ENCODE results near the gene PRSS50. TPM values are rescaled to one million over a fixed set of nuclear protein-coding genes. Genes with fewer than 3 reads are reported as not detected.
A peak's percentile ranks its signal among the peaks of the same experiment; 100 is the strongest.

PRSS50 gene
- total RNA-seq, 1 experiment from 2014 or later: 0.70 TPM

DNA sequence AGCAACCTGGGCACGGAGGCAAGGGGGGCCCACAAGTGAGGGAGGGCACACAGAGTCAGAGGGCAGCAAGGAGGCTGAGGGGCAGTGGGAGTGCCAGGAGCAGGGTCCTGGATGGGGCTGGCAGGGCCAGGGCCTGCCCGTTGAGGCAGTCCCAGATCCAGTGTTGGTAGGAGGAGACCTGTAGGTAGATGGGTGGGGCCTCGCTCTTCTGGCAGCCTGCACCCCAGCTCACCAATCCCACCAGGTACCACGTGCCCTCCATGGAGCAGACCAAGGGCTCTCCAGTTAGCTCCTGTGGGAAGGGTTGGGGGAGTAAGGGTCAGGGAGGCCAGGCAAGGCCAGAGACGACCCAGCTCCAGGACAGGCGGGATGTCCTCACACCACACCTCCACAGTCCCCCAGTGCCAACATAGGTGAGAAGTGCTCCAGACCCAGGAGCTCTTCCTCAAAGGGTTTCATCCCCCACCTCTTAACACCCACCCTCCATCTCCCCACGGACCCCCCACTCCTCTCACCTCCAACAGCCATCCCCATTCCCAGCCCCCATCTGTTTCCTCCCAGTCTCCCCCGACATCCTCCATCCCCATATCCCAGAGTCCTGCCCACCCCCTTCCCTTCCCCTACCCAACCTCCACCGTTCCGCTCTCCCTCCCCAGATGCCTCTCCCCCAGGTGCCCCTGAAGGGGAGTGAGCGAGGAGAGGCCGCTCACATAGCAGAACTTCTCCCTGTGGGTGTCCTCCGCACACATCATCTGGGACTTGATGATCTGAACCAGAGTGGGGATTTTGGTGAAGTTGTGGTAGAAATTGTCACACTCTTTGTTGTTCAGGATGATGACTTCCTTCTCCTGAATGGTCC is 5.2 kb downstream of the PRSS50 start:
- H3K4me3 Mint-ChIP-seq: no peak overlapping the region
- no peak overlapping the region for H3K27ac Mint-ChIP-seq
- H3K36me3 Mint-ChIP-seq: no peaks in the 10 kb centered on the region
- H3K9me3 Mint-ChIP-seq: no peaks in the 10 kb centered on the region
- POLR2A ChIA-PET: interaction anchor here (0.6 kb wide), 2 partner anchors 148 to 663 kb away, joined by 3 to 11 read pairs; no protein-coding TSS in a partner anchor
- peak; percentile 5 for DNase-seq (ENCODE audit: low spot score)
- CTCF ChIA-PET: interaction anchor here (1.2 kb wide), 1 partner anchor 10 kb away, joined by 3 read pairs; no protein-coding TSS in a partner anchor
- H3K4me1 Mint-ChIP-seq: no peaks in the 10 kb centered on the region
- no peak for ATAC-seq
- TF ChIP-seq ZNF396 (CRISPR knock-in tag; IDR thresholded peaks at IDR 0.05; ENCODE audit: borderline replicate concordance): no peak
- TF ChIP-seq, protein P1, sequence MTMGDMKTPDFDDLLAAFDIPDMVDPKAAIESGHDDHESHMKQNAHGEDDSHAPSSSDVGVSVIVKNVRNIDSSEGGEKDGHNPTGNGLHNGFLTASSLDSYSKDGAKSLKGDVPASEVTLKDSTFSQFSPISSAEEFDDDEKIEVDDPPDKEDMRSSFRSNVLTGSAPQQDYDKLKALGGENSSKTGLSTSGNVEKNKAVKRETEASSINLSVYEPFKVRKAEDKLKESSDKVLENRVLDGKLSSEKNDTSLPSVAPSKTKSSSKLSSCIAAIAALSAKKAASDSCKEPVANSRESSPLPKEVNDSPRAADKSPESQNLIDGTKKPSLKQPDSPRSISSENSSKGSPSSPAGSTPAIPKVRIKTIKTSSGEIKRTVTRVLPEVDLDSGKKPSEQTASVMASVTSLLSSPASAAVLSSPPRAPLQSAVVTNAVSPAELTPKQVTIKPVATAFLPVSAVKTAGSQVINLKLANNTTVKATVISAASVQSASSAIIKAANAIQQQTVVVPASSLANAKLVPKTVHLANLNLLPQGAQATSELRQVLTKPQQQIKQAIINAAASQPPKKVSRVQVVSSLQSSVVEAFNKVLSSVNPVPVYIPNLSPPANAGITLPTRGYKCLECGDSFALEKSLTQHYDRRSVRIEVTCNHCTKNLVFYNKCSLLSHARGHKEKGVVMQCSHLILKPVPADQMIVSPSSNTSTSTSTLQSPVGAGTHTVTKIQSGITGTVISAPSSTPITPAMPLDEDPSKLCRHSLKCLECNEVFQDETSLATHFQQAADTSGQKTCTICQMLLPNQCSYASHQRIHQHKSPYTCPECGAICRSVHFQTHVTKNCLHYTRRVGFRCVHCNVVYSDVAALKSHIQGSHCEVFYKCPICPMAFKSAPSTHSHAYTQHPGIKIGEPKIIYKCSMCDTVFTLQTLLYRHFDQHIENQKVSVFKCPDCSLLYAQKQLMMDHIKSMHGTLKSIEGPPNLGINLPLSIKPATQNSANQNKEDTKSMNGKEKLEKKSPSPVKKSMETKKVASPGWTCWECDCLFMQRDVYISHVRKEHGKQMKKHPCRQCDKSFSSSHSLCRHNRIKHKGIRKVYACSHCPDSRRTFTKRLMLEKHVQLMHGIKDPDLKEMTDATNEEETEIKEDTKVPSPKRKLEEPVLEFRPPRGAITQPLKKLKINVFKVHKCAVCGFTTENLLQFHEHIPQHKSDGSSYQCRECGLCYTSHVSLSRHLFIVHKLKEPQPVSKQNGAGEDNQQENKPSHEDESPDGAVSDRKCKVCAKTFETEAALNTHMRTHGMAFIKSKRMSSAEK (CRISPR knock-in tag; IDR thresholded peaks at IDR 0.05; ENCODE audit: borderline replicate concordance): no peak
- no peak for TF ChIP-seq CREB1 (CRISPR knock-in tag; IDR thresholded peaks at IDR 0.05)
- no peak for TF ChIP-seq CREM (CRISPR knock-in tag; IDR thresholded peaks at IDR 0.05)
- TF ChIP-seq, protein P2, sequence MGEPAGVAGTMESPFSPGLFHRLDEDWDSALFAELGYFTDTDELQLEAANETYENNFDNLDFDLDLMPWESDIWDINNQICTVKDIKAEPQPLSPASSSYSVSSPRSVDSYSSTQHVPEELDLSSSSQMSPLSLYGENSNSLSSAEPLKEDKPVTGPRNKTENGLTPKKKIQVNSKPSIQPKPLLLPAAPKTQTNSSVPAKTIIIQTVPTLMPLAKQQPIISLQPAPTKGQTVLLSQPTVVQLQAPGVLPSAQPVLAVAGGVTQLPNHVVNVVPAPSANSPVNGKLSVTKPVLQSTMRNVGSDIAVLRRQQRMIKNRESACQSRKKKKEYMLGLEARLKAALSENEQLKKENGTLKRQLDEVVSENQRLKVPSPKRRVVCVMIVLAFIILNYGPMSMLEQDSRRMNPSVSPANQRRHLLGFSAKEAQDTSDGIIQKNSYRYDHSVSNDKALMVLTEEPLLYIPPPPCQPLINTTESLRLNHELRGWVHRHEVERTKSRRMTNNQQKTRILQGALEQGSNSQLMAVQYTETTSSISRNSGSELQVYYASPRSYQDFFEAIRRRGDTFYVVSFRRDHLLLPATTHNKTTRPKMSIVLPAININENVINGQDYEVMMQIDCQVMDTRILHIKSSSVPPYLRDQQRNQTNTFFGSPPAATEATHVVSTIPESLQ (CRISPR knock-in tag; IDR thresholded peaks at IDR 0.05): no peak
- no peak for TF ChIP-seq SMAD3 (CRISPR knock-in tag; IDR thresholded peaks at IDR 0.05; ENCODE audit: borderline replicate concordance)
- TF ChIP-seq GRHL2 (CRISPR knock-in tag; IDR thresholded peaks at IDR 0.05; ENCODE audit: insufficient replicate concordance, severe bottlenecking): no peak
- TF ChIP-seq E2F1 (CRISPR knock-in tag; IDR thresholded peaks at IDR 0.05): no peak
- no peak for TF ChIP-seq ZBTB21 (CRISPR knock-in tag; IDR thresholded peaks at IDR 0.05; ENCODE audit: borderline replicate concordance)
- TF ChIP-seq OVOL2 (CRISPR knock-in tag; IDR thresholded peaks at IDR 0.05; ENCODE audit: borderline replicate concordance): no peak
- no peak for TF ChIP-seq SOX15 (CRISPR knock-in tag; IDR thresholded peaks at IDR 0.05)
- no peak for TF ChIP-seq JUN (CRISPR knock-in tag; IDR thresholded peaks at IDR 0.05)
- H3K27me3 Mint-ChIP-seq (ENCODE audit: low read depth): peaks cover 2% of the 10 kb centered on the region; the same call in 1 of the 2 replicates

DNA sequence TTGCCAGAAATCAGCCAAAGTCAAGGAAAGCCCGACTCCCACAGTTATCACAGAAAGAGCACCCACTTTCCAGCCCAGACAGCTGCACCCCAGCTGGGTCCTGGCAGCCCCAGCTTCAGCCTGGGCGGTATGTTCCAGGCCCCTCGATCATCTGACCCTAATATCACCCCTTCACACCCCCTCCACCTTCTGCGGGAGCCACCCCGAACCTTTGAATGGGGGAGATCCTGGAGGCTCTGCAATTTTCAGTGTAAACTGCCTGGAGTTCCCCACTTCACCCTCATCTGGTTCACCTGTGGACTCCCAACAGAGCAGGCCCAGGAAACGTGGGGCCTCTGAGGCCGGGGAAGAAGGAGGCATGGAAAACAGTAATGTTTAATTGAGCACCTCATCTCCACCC is 5.9 kb downstream of the PRSS50 start:
- H3K27me3 Mint-ChIP-seq (ENCODE audit: low read depth): peaks cover 2% of the 10 kb centered on the region; the same call in 1 of the 2 replicates
- POLR2A ChIA-PET: interaction anchor here (0.6 kb wide), 1 partner anchor 664 kb away, joined by 11 read pairs; no protein-coding TSS in a partner anchor
- no peaks in the 10 kb centered on the region for H3K36me3 Mint-ChIP-seq
- peak; percentile 3 for DNase-seq (ENCODE audit: low spot score)
- peaks cover under 1% of the 10 kb centered on the region; the same call in 1 of the 2 replicates for H3K4me1 Mint-ChIP-seq
- no peaks in the 10 kb centered on the region for H3K9me3 Mint-ChIP-seq
- H3K27ac Mint-ChIP-seq: no peak overlapping the region
- CTCF ChIA-PET: interaction anchor here (1.2 kb wide), 1 partner anchor 10 kb away, joined by 3 read pairs; no protein-coding TSS in a partner anchor
- ATAC-seq: no peak
- no peak overlapping the region for H3K4me3 Mint-ChIP-seq
- TF ChIP-seq ZMAT4 (CRISPR knock-in tag; IDR thresholded peaks at IDR 0.05) (no peak), ZNF423 (CRISPR knock-in tag; IDR thresholded peaks at IDR 0.05) (no peak), RELA (CRISPR knock-in tag; IDR thresholded peaks at IDR 0.05; ENCODE audit: borderline replicate concordance) (no peak), ZNF138 (CRISPR knock-in tag; conservative IDR thresholded peaks at IDR 0.05) (no peak), ZNF416 (CRISPR knock-in tag; IDR thresholded peaks at IDR 0.05) (no peak), MAX (CRISPR knock-in tag; IDR thresholded peaks at IDR 0.05) (no peak), KAT7 (CRISPR knock-in tag; IDR thresholded peaks at IDR 0.05; ENCODE audit: borderline replicate concordance) (no peak), FOXP1 (CRISPR knock-in tag; IDR thresholded peaks at IDR 0.05; ENCODE audit: borderline replicate concordance) (no peak)
- TF ChIP-seq, protein P3, sequence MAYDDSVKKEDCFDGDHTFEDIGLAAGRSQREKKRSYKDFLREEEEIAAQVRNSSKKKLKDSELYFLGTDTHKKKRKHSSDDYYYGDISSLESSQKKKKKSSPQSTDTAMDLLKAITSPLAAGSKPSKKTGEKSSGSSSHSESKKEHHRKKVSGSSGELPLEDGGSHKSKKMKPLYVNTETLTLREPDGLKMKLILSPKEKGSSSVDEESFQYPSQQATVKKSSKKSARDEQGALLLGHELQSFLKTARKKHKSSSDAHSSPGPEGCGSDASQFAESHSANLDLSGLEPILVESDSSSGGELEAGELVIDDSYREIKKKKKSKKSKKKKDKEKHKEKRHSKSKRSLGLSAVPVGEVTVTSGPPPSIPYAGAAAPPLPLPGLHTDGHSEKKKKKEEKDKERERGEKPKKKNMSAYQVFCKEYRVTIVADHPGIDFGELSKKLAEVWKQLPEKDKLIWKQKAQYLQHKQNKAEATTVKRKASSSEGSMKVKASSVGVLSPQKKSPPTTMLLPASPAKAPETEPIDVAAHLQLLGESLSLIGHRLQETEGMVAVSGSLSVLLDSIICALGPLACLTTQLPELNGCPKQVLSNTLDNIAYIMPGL (CRISPR knock-in tag; IDR thresholded peaks at IDR 0.05): no peak
- TF ChIP-seq, protein P4, sequence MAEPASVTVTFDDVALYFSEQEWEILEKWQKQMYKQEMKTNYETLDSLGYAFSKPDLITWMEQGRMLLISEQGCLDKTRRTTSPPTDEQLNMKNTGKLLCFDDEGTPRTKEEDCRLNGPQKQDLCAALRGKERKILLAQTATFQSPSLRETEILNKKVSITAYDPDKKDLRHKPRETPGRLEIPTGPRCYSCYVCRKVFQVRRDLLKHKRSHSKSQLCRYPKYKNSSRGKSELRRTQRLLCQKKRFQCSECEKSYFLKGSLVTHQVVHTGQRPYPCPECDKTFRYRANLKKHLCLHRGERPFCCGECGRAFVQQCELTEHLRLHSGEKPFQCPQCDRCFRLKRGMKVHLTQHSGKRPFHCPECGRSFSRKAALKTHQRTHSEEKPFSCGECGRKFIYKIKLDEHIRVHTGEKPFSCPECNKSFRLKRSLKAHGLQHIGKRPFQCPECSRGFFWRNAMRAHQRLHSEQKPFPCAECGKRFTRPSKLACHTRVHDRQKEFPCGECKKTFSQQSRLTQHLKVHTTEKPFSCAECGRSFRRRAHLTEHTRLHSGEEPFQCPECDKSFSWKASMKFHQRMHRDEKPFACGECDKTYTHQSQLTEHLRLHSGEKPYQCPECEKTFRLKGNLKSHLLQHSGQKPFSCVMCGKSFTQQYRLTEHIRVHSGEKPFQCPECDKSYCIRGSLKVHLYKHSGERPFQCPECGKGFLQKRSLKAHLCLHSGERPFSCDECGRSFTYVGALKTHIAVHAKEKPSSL (CRISPR knock-in tag; conservative IDR thresholded peaks at IDR 0.05): no peak
